Cardiac muscle cell (in vitro differentiated cells and primary cell): ENCODE measurements around the gene INTS6. TPM values are rescaled to one million over a fixed set of nuclear protein-coding genes. Genes with fewer than 3 reads are reported as not detected.
A peak's percentile ranks its signal among the peaks of the same experiment; 100 is the strongest.

Source experiments
- DNase-seq, 2 donors: peaks; one replicate each; pipeline versions ENCODE4 v3.0.0 to v3.0.0-alpha.2; 2010 to 2017; ENCODE audit warnings: low read depth in 1 of 2, low spot score in 1 of 2
- H3K27ac ChIP-seq: fragments of 200-600 bp; sonication (generic); 2 replicates; pipeline ENCODE4 v1.5.1; 2016
- H3K27me3 ChIP-seq: fragments of 200-600 bp; sonication (generic); 2 replicates; pipeline ENCODE4 v1.6.0; 2016; ENCODE audit warnings: control low read depth
- H3K36me3 ChIP-seq: fragments of 200-600 bp; sonication (generic); 2 replicates; pipeline ENCODE4 v1.5.1; 2016; ENCODE audit warnings: control low read depth
- H3K4me1 ChIP-seq: fragments of 200-600 bp; sonication (generic); 2 replicates; pipeline ENCODE4 v1.8.1; 2017; ENCODE audit warnings: low read depth, mild to moderate bottlenecking, mixed run types
- H3K4me3 ChIP-seq: fragments of 200-600 bp; sonication (generic); 2 replicates; pipeline ENCODE4 v1.5.1; 2016; ENCODE audit warnings: mild to moderate bottlenecking
- H3K9me3 ChIP-seq: fragments of 200-600 bp; sonication (generic); 2 replicates; pipeline ENCODE4 v1.5.1; 2017; ENCODE audit warnings: low read depth, mild to moderate bottlenecking, control low read depth
- CTCF ChIP-seq: IDR thresholded peaks from 2 replicates; pipeline ENCODE4 v1.5.1; 2012; ENCODE audit warnings: low read depth, mild to moderate bottlenecking, low read length
- polyA plus RNA-seq: library from polyadenylated mRNA; unstranded; fragments of >200 nt; fragmentation: Nextera tagmentation; extraction: Ambion mirVana; gene quantifications from 2 replicates; pipeline ENCODE4 v1.2.1, GENCODE V29; 2016
- total RNA-seq: library from RNA; depleted of rRNA; stranded (reverse); fragments of >200 nt; gene quantifications from 2 replicates; pipeline ENCODE4 v1.2.3, GENCODE V29; 2016

INTS6 gene
- total and polyA plus RNA-seq, 2 experiments from 2014 or later = 22.5 to 29.7 TPM

GRCh38 chr13:51455532-51455931 is 2.7 kb upstream of the INTS6 start:
- TF ChIP-seq CTCF = no peak
- no peak for DNase-seq
- H3K4me1 ChIP-seq = peaks cover 7% of the 10 kb centered on the region

GRCh38 chr13:51453959-51454703 is 1.3 kb upstream of the INTS6 start:
- peak overlapping the region; percentile 98 for H3K27ac ChIP-seq
- peak in 1 of 2 donors; percentile 32 for DNase-seq
- TF ChIP-seq CTCF = no peak

More at GRCh38 chr13:51455532-51455931, 2.7 kb upstream of the INTS6 start:
- Histone ChIP-seq H3K27me3 (no peaks in the 10 kb centered on the region), H3K36me3 (peaks cover 2% of the 10 kb centered on the region), H3K4me3 (no peak overlapping the region), H3K9me3 (no peaks in the 10 kb centered on the region), H3K27ac (no peak overlapping the region)

GRCh38 chr13:51453207-51453958 is 547 bp upstream of the INTS6 start:
- Histone ChIP-seq H3K27ac (peak overlapping the region; percentile 98), H3K9me3 (no peaks in the 10 kb centered on the region), H3K4me3 (peak overlapping the region; percentile 54), H3K4me1 (peaks cover 9% of the 10 kb centered on the region), H3K36me3 (peaks cover 17% of the 10 kb centered on the region), H3K27me3 (no peaks in the 10 kb centered on the region)
- DNase-seq = no peak
- peak; percentile 4 for TF ChIP-seq CTCF

More at GRCh38 chr13:51453959-51454703, 1.3 kb upstream of the INTS6 start:
- Histone ChIP-seq H3K27me3 (no peaks in the 10 kb centered on the region), H3K36me3 (peaks cover 12% of the 10 kb centered on the region), H3K4me1 (peaks cover 9% of the 10 kb centered on the region), H3K9me3 (no peaks in the 10 kb centered on the region), H3K4me3 (peak overlapping the region; percentile 54)

- H3K9me3 ChIP-seq = no peaks in the 10 kb centered on the region
- H3K4me1 ChIP-seq = peaks cover 9% of the 10 kb centered on the region
- H3K36me3 ChIP-seq = peaks cover 17% of the 10 kb centered on the region
- TF ChIP-seq CTCF = no peak
- peak overlapping the region; percentile 89 for H3K4me3 ChIP-seq
- peak overlapping the region; percentile 96 for H3K27ac ChIP-seq
- H3K27me3 ChIP-seq = no peaks in the 10 kb centered on the region
- peak; percentile 83 to 84 for DNase-seq
These were observed 1.1 kb downstream of the INTS6 start for GRCh38 chr13:51451467-51452360.

GRCh38 chr13:51451134-51451466 is 1.7 kb downstream of the INTS6 start:
- H3K4me1 ChIP-seq = peaks cover 9% of the 10 kb centered on the region
- H3K9me3 ChIP-seq = no peaks in the 10 kb centered on the region
- H3K27ac ChIP-seq = peak overlapping the region; percentile 96
- no peak for TF ChIP-seq CTCF
- H3K4me3 ChIP-seq = peak overlapping the region; percentile 89
- DNase-seq = peak in 1 of 2 donors; percentile 6
- peaks cover 21% of the 10 kb centered on the region for H3K36me3 ChIP-seq
- H3K27me3 ChIP-seq = no peaks in the 10 kb centered on the region
